H1 (cell line): ENCODE data around the gene ANKLE1. TPM values are rescaled to one million over a fixed set of nuclear protein-coding genes. Genes with fewer than 3 reads are reported as not detected.

Experiments used
- CTCF ChIA-PET: fragments of 300-600 bp; sonication (Branson Sonifier 250); formaldehyde crosslinking; loops from one replicate; lab custom pipeline; 2021; ENCODE audit not compliant: partially characterized antibody; lab: Charles Lee
- POLR2A ChIA-PET: fragments of 300-600 bp; sonication (Branson Sonifier 250); formaldehyde crosslinking; loops from one replicate; lab custom pipeline; 2021; ENCODE audit warnings: inconsistent platforms; ENCODE audit not compliant: partially characterized antibody; lab: Charles Lee
- DNase-seq, 2 experiments: peaks; one replicate each; pipeline versions ENCODE4 v3.0.0 to v3.0.0-alpha.2; 2010 to 2022; ENCODE audit warnings: low spot score in 2 of 2, low read depth in 1 of 2, mixed read lengths in 1 of 2
- FAIRE-seq: peaks from 2 replicates; lab custom pipeline; 2011; peaks lifted over from hg19 to GRCh38; lab: Jason Lieb, UNC
- H2AFZ ChIP-seq: 2 replicates; pipeline ENCODE4 v1.8.1; 2012; ENCODE audit warnings: low read length, inconsistent platforms
- H2AK5ac ChIP-seq: 2 replicates; pipeline ENCODE4 v1.6.1; 2013; ENCODE audit warnings: low read depth, low read length
- H2BK120ac ChIP-seq: replicated peaks from 2 replicates; pipeline ENCODE3; 2013; ENCODE audit warnings: low read depth, low read length, inconsistent platforms
- H2BK12ac ChIP-seq: 2 replicates; pipeline ENCODE4 v1.6.1; 2013; ENCODE audit warnings: low read depth, low read length
- H2BK15ac ChIP-seq: 2 replicates; pipeline ENCODE4 v1.6.1; 2013; ENCODE audit warnings: low read length
- H2BK20ac ChIP-seq: 2 replicates; pipeline ENCODE4 v1.6.1; 2013; ENCODE audit warnings: low read length
- H2BK5ac ChIP-seq: 2 replicates; pipeline ENCODE4 v1.6.1; 2013; ENCODE audit warnings: low read depth, low read length
- H3K14ac ChIP-seq: 2 replicates; pipeline ENCODE4 v1.6.1; 2013; ENCODE audit warnings: inconsistent platforms; ENCODE audit not compliant: insufficient read length
- H3K18ac ChIP-seq: 2 replicates; pipeline ENCODE4 v1.6.1; 2013; ENCODE audit warnings: low read length; ENCODE audit errors: extremely low read depth
- H3K23ac ChIP-seq: 2 replicates; pipeline ENCODE4 v1.6.1; 2013; ENCODE audit warnings: inconsistent platforms; ENCODE audit not compliant: insufficient read length
- H3K23me2 ChIP-seq: 2 replicates; pipeline ENCODE4 v1.6.1; 2013; ENCODE audit warnings: low read depth, low read length
- H3K27ac ChIP-seq: 2 replicates; pipeline ENCODE4 v1.6.1; 2011; ENCODE audit warnings: low read depth, low read length, inconsistent platforms
- H3K27me3 ChIP-seq, 4 experiments: replicated peaks in 1 of 4; 1 replicate in 1 of 4; 2 replicates in 3 of 4; pipeline versions ENCODE4 v1.6.1 to v1.8.1; 2011 to 2013; ENCODE audit warnings: low read length in 3 of 4, mild to moderate bottlenecking in 3 of 4, inconsistent platforms in 2 of 4, mixed read lengths in 2 of 4, moderate library complexity in 1 of 4; ENCODE audit not compliant: control insufficient read depth in 3 of 4, insufficient read depth in 3 of 4; ENCODE audit errors: extremely low read depth in 1 of 4
- H3K36me3 ChIP-seq, 4 experiments: 2 replicates each; pipeline versions ENCODE4 v1.6.1 to v1.8.1; 2011 to 2013; ENCODE audit warnings: mild to moderate bottlenecking in 4 of 4, low read length in 3 of 4, moderate library complexity in 2 of 4, control low read depth in 1 of 4, inconsistent platforms in 1 of 4; ENCODE audit not compliant: insufficient read depth in 4 of 4, control insufficient read depth in 2 of 4
- H3K4ac ChIP-seq: replicated peaks from 2 replicates; pipeline ENCODE3; 2013; ENCODE audit warnings: low read length, low read depth, mixed read lengths, inconsistent platforms; ENCODE audit not compliant: insufficient read length
- H3K4me1 ChIP-seq, 4 experiments: replicated peaks in 1 of 4; 1 replicate in 1 of 4; 2 replicates in 3 of 4; pipeline versions ENCODE4 v1.6.1 to v1.8.1; 2011 to 2013; ENCODE audit warnings: low read length in 3 of 4, inconsistent platforms in 2 of 4, mixed read lengths in 1 of 4; ENCODE audit not compliant: insufficient read depth in 4 of 4, control insufficient read depth in 3 of 4
- H3K4me2 ChIP-seq, 2 experiments: 2 replicates each; pipeline versions ENCODE4 v1.6.1 to v1.8.1; 2011 to 2013; ENCODE audit warnings: low read depth in 2 of 2, low read length in 2 of 2, control low read depth in 1 of 2, inconsistent platforms in 1 of 2, mild to moderate bottlenecking in 1 of 2; ENCODE audit not compliant: insufficient read depth in 1 of 2
- H3K4me3 ChIP-seq, 4 experiments: fragments of 200-600, 300-600 bp in 1 of 4; sonication (generic), shearing (Covaris generic), sonication (Bioruptor Twin) in 1 of 4; 2 replicates each; pipeline versions ENCODE4 v1.5.1 to v1.8.1; 2011 to 2016; ENCODE audit warnings: low read length in 4 of 4, low read depth in 3 of 4, control low read depth in 2 of 4, inconsistent platforms in 2 of 4, mild to moderate bottlenecking in 2 of 4, mixed read lengths in 1 of 4, moderate library complexity in 1 of 4; ENCODE audit not compliant: insufficient read depth in 2 of 4; ENCODE audit errors: extremely low read depth in 1 of 4
- H3K56ac ChIP-seq: replicated peaks from 2 replicates; pipeline ENCODE3; 2013; ENCODE audit warnings: low read depth, mild to moderate bottlenecking, mixed read lengths, low read length, inconsistent platforms; ENCODE audit not compliant: insufficient read length
- H3K79me1 ChIP-seq: 2 replicates; pipeline ENCODE4 v1.6.1; 2013; ENCODE audit warnings: low read depth, low read length, control low read depth
- H3K79me2 ChIP-seq, 2 experiments: 2 replicates each; pipeline versions ENCODE4 v1.6.1 to v1.8.1; 2012 to 2013; ENCODE audit warnings: low read length in 2 of 2, mild to moderate bottlenecking in 2 of 2, inconsistent platforms in 1 of 2; ENCODE audit not compliant: insufficient read depth in 2 of 2, control insufficient read depth in 1 of 2
- H3K9ac ChIP-seq, 4 experiments: replicated peaks in 1 of 4; 1 replicate in 1 of 4; 2 replicates in 3 of 4; pipeline versions ENCODE4 v1.6.1 to v1.8.1; 2011 to 2013; ENCODE audit warnings: low read depth in 3 of 4, low read length in 3 of 4, control low read depth in 2 of 4, mild to moderate bottlenecking in 2 of 4, moderate library complexity in 2 of 4, inconsistent platforms in 1 of 4; ENCODE audit errors: extremely low read depth in 1 of 4
- H3K9me3 ChIP-seq, 2 experiments: 2 replicates each; pipeline versions ENCODE4 v1.6.1 to v1.8.1; 2012 to 2013; ENCODE audit warnings: mild to moderate bottlenecking in 2 of 2, moderate library complexity in 2 of 2, control low read depth in 1 of 2, inconsistent platforms in 1 of 2, low read depth in 1 of 2, low read length in 1 of 2, mixed read lengths in 1 of 2; ENCODE audit not compliant: insufficient read depth in 2 of 2
- H4K20me1 ChIP-seq, 2 experiments: replicated peaks in 1 of 2; 2 replicates each; pipeline versions ENCODE3 to v1.8.1; 2011 to 2013; ENCODE audit warnings: inconsistent platforms in 2 of 2, low read length in 2 of 2, mild to moderate bottlenecking in 1 of 2; ENCODE audit not compliant: insufficient read depth in 2 of 2, control insufficient read depth in 1 of 2
- H4K5ac ChIP-seq: 2 replicates; pipeline ENCODE4 v1.6.1; 2013; ENCODE audit warnings: low read length, low read depth, mixed read lengths, inconsistent platforms; ENCODE audit not compliant: insufficient read length
- H4K8ac ChIP-seq: 2 replicates; pipeline ENCODE4 v1.8.0; 2013; ENCODE audit warnings: mild to moderate bottlenecking, moderate library complexity, low read length, inconsistent platforms; ENCODE audit not compliant: insufficient read depth; ENCODE audit errors: extremely low read depth
- H4K91ac ChIP-seq: replicated peaks from 2 replicates; pipeline ENCODE3; 2013; ENCODE audit warnings: low read length, mixed read lengths, inconsistent platforms; ENCODE audit not compliant: insufficient read length
- POLR2A ChIP-seq, 2 experiments: IDR thresholded peaks; 1 replicate in 1 of 2; 2 replicates in 1 of 2; pipeline ENCODE4 v1.6.1; 2011; ENCODE audit warnings: low read depth in 2 of 2, low read length in 2 of 2, mild to moderate bottlenecking in 2 of 2; ENCODE audit errors: control extremely low read depth in 1 of 2
- POU5F1 ChIP-seq: IDR thresholded peaks from 2 replicates; pipeline ENCODE4 v1.6.1; 2011; ENCODE audit warnings: low read depth, mild to moderate bottlenecking, low read length, moderate library complexity
- SAP30 ChIP-seq: fragments of 300-600 bp; sonication (generic); IDR thresholded peaks from 2 replicates; pipeline ENCODE4 v1.7.1; 2012; ENCODE audit warnings: low read length, moderate library complexity, mild to moderate bottlenecking, inconsistent platforms; ENCODE audit not compliant: insufficient read depth, insufficient replicate concordance
- ZNF274 ChIP-seq: IDR thresholded peaks from 2 replicates; pipeline ENCODE4 v1.7.0; 2012; ENCODE audit warnings: low read length, borderline replicate concordance; ENCODE audit errors: extremely low read depth
- WGBS, 2 experiments: shearing (Covaris generic) in 1 of 2; methylation state at CpG; one replicate each; pipeline versions ENCODE4 v1.1.6 to v1.1.7; 2013 to 2015; ENCODE audit warnings: low lambda C conversion rate in 2 of 2, mixed read lengths in 2 of 2, inconsistent platforms in 1 of 2, low coverage in 1 of 2, missing lambda C conversion rate in 1 of 2; ENCODE audit not compliant: insufficient replicate concordance in 2 of 2, insufficient coverage in 1 of 2, insufficient read length in 1 of 2; ENCODE audit errors: extremely low coverage in 1 of 2, missing lambda C conversion rate in 1 of 2; 5-methylcytosine and 5-hydroxymethylcytosine counted together
- polyA plus RNA-seq, 7 experiments: library from polyadenylated mRNA; depleted of rRNA in 3 of 7; stranded (reverse) in 5 of 7; unstranded in 2 of 7; fragments of >200 nt in 5 of 7; fragments of 200-250 nt in 2 of 7; gene quantifications; 1 replicate in 5 of 7; 2 replicates in 1 of 7; 4 replicates in 1 of 7; pipeline versions ENCODE4 v1.2.1 to v1.2.3, GENCODE V29; 2011 to 2013; ENCODE audit warnings: missing spikeins in 2 of 7, mixed read lengths in 2 of 7
- total RNA-seq: library from RNA; stranded (reverse); fragmentation: NEBNext Ultra II Directional; extraction: Animal tissue kit (Norgen Biotek cat#: 25700); gene quantifications from 2 replicates; pipeline ENCODE4 v1.2.1, GENCODE V29; 2021
- TF ChIP-seq, protein P1 (sequence below), 3 experiments: IDR thresholded peaks; 1 replicate in 2 of 3; 2 replicates in 1 of 3; pipeline versions ENCODE4 v1.5.1 to v1.6.1; 2011; ENCODE audit warnings: low read length in 3 of 3, mild to moderate bottlenecking in 3 of 3, inconsistent platforms in 2 of 3, low read depth in 1 of 3, moderate library complexity in 1 of 3; ENCODE audit not compliant: insufficient read depth in 1 of 3; ENCODE audit errors: control extremely low read depth in 1 of 3

The ANKLE1 gene
- total and polyA plus RNA-seq, 2 of the 8 experiments (the other 6 are each of a cell fraction or from before 2014, with no cell fraction given) = 6.1 to 9.6 TPM

GRCh38 chr19:17333611-17334413, 52.1 kb downstream of the ANKLE1 start:
- H2BK5ac ChIP-seq = 0 out of 2 replicates have a peak overlapping the region, but pooled peaks have one; percentile 60
- peak overlapping the region; percentile 79 for H4K91ac ChIP-seq
- H2BK120ac ChIP-seq = no peak overlapping the region
- H3K27ac ChIP-seq = no peak overlapping the region
- WGBS, 2 experiments = 13% methylated on average over 40 of the region's 52 CpGs; no CpG with 5 or more reads in 1 of the 2 experiments
- H3K18ac ChIP-seq = peak overlapping the region; percentile 87
- no peaks in the 10 kb centered on the region; a peak in 1 of 7 replicates for H3K27me3 ChIP-seq
- H3K36me3 ChIP-seq = no peaks in the 10 kb centered on the region
- peaks cover 24% of the 10 kb centered on the region for H3K23me2 ChIP-seq
- no peak overlapping the region for H2BK15ac ChIP-seq
- H3K9ac ChIP-seq = peak overlapping the region in 2 of 4 experiments; percentile 69 to 70; a peak in 4 of 7 replicates
- peak overlapping the region; percentile 97; the same call in 1 of the 2 replicates for H2BK12ac ChIP-seq
- H3K9me3 ChIP-seq = no peaks in the 10 kb centered on the region
- H3K4ac ChIP-seq = peak overlapping the region; percentile 29
- DNase-seq (peak in 1 of 2 experiments; percentile 71), FAIRE-seq (no peak)
- H3K4me1 ChIP-seq = peaks cover 0 to 31% (median 23%) of the 10 kb centered on the region in 4 experiments; a peak in 6 of 7 replicates
- H2AFZ ChIP-seq = no peak overlapping the region
- no peak overlapping the region for H3K14ac ChIP-seq
- H3K4me2 ChIP-seq = peak overlapping the region; percentile 71 to 88
- H3K79me1 ChIP-seq = peaks cover 5% of the 10 kb centered on the region; the same call in 1 of the 2 replicates
- peak overlapping the region; percentile 26 for H4K5ac ChIP-seq
- ChIA-PET POLR2A (interaction anchor here (0.5 to 17.1 kb wide), 11 partner anchors 8 to 1582 kb away, joined by 3 to 329 read pairs (median 5); partner anchors contain the start of genes ABHD8, ANKLE1, DDA1 and MRPL34), CTCF (interaction anchor here (0.7 to 3.0 kb wide), 11 partner anchors 9 to 72 kb away, joined by 3 to 14 read pairs (median 5); partner anchors contain the start of genes DDA1 and MRPL34)
- H4K20me1 ChIP-seq = peaks cover 0 to 14% of the 10 kb centered on the region in 2 experiments
- H3K4me3 ChIP-seq = peak overlapping the region; percentile 74 to 85 (median 78)
- peak overlapping the region; percentile 92; the same call in 1 of the 2 replicates for H4K8ac ChIP-seq
- no peak overlapping the region for H2BK20ac ChIP-seq
- H3K56ac ChIP-seq = peak overlapping the region; percentile 73
- H2AK5ac ChIP-seq = no peak overlapping the region
- H3K23ac ChIP-seq = no peak overlapping the region
- H3K79me2 ChIP-seq = no peaks in the 10 kb centered on the region
- TF ChIP-seq POLR2A (IDR thresholded peaks at IDR 0.05; ENCODE audit: control extremely low read depth in 1 of 2, low read depth in 2 of 2, low read length in 2 of 2) = no peak
- TF ChIP-seq ZNF274 = no peak
- TF ChIP-seq SAP30 = no peak
- TF ChIP-seq, protein P1, sequence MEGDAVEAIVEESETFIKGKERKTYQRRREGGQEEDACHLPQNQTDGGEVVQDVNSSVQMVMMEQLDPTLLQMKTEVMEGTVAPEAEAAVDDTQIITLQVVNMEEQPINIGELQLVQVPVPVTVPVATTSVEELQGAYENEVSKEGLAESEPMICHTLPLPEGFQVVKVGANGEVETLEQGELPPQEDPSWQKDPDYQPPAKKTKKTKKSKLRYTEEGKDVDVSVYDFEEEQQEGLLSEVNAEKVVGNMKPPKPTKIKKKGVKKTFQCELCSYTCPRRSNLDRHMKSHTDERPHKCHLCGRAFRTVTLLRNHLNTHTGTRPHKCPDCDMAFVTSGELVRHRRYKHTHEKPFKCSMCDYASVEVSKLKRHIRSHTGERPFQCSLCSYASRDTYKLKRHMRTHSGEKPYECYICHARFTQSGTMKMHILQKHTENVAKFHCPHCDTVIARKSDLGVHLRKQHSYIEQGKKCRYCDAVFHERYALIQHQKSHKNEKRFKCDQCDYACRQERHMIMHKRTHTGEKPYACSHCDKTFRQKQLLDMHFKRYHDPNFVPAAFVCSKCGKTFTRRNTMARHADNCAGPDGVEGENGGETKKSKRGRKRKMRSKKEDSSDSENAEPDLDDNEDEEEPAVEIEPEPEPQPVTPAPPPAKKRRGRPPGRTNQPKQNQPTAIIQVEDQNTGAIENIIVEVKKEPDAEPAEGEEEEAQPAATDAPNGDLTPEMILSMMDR (IDR thresholded peaks at IDR 0.05; ENCODE audit: control extremely low read depth in 1 of 3, insufficient read depth in 1 of 3, low read depth in 1 of 3, low read length in 3 of 3) = peak in 2 of 3 experiments; percentile 27 to 46; a peak in 3 of 4 replicates
- no peak for TF ChIP-seq POU5F1
